Panc1 (cell line): ENCODE data around the gene CABP4. TPM values are rescaled to one million over a fixed set of nuclear protein-coding genes. Genes with fewer than 3 reads are reported as not detected.

Experiments
- ATAC-seq: fragments of 200-7000 bp; cut with Tn5 transposase; 2 replicates; pipeline ENCODE4 v1.9.1; 2020; ENCODE audit warnings: mild to moderate bottlenecking, moderate library complexity
- BruUV-seq: library from RNA; stranded (reverse); fragments of 400-500 nt; replicated peaks from 2 replicates; lab custom pipeline; 2021; lab: Mats Ljungman, UMichigan
- CTCF ChIA-PET: fragments of 300-600 bp; sonication (Branson Sonifier 250); formaldehyde crosslinking; loops from one replicate; lab custom pipeline; 2022; ENCODE audit warnings: antibody characterized with exemption; lab: Charles Lee
- POLR2A ChIA-PET: fragments of 300-600 bp; sonication (Branson Sonifier 250); formaldehyde crosslinking; loops from one replicate; lab custom pipeline; 2022; ENCODE audit warnings: antibody characterized with exemption; lab: Charles Lee
- DNase-seq: peaks from one replicate; pipeline ENCODE4 v3.0.0-alpha.2; 2010; ENCODE audit warnings: low read depth, low spot score
- H3K27ac ChIP-seq: 2 replicates; pipeline ENCODE4 v1.5.1; 2011; ENCODE audit warnings: mild to moderate bottlenecking, low read length, inconsistent platforms
- H3K27me3 ChIP-seq: fragments of 200-500 bp; sonication (Bioruptor generic); 2 replicates; pipeline ENCODE4 v1.6.0; 2014; ENCODE audit warnings: low read length, inconsistent platforms; ENCODE audit not compliant: control insufficient read depth, insufficient read depth
- H3K36me3 ChIP-seq: fragments of 200-500 bp; sonication (Bioruptor generic); 2 replicates; pipeline ENCODE4 v1.5.1; 2014; ENCODE audit warnings: inconsistent platforms, mild to moderate bottlenecking, low read length, moderate library complexity; ENCODE audit not compliant: control insufficient read depth, insufficient read depth
- H3K4me1 ChIP-seq: 2 replicates; pipeline ENCODE4 v1.5.1; 2011; ENCODE audit warnings: inconsistent platforms, mild to moderate bottlenecking, low read length, moderate library complexity; ENCODE audit not compliant: control insufficient read depth, insufficient read depth
- H3K4me3 ChIP-seq, 2 experiments: 2 replicates each; pipeline ENCODE4 v1.5.1; 2011 to 2012; ENCODE audit warnings: low read depth in 2 of 2, low read length in 2 of 2, mild to moderate bottlenecking in 2 of 2, inconsistent platforms in 1 of 2, moderate library complexity in 1 of 2
- H3K9me3 ChIP-seq: fragments of 200-500 bp; sonication (Bioruptor generic); 2 replicates; pipeline ENCODE4 v1.5.1; 2014; ENCODE audit warnings: low read depth, mild to moderate bottlenecking, inconsistent platforms, low read length, moderate library complexity; ENCODE audit not compliant: control insufficient read depth, insufficient read depth
- CTCF ChIP-seq: fragments of 450-650 bp; IDR thresholded peaks from 2 replicates; pipeline ENCODE4 v1.5.1; 2017; ENCODE audit warnings: mild to moderate bottlenecking
- POLR2AphosphoS5 ChIP-seq: IDR thresholded peaks from 2 replicates; pipeline ENCODE4 v1.6.1; 2012; ENCODE audit warnings: mild to moderate bottlenecking, low read depth, low read length, moderate library complexity
- REST ChIP-seq, 2 experiments: IDR thresholded peaks; 2 replicates each; pipeline ENCODE4 v1.6.1; 2011 to 2012; ENCODE audit warnings: low read depth in 2 of 2, control low read depth in 1 of 2, low read length in 1 of 2, mild to moderate bottlenecking in 1 of 2, moderate library complexity in 1 of 2; ENCODE audit not compliant: insufficient read depth in 1 of 2
- SIN3A ChIP-seq: IDR thresholded peaks from 2 replicates; pipeline ENCODE4 v1.6.1; 2012; ENCODE audit warnings: low read depth, mild to moderate bottlenecking, low read length, moderate library complexity, borderline replicate concordance; ENCODE audit not compliant: insufficient read depth
- TCF7L2 ChIP-seq: IDR thresholded peaks from 2 replicates; pipeline ENCODE4 v1.6.1; 2011; ENCODE audit warnings: mild to moderate bottlenecking, low read depth, low read length, inconsistent platforms
- in situ Hi-C: cut with HindIII; loops from 2 replicates; pipeline ENCODE4 v1.10.0; 2016; ENCODE audit warnings: low sequenced_read_pairs, low pct_unique_long_range_greater_than_20kb
- intact Hi-C: fragments of 100-400 bp; cut with micrococcal nuclease; formaldehyde crosslinking; loops from one replicate; pipeline ENCODE4 v1.10.0; 2022; ENCODE audit not compliant: unreplicated experiment
- total RNA-seq: library from RNA; stranded (reverse); gene quantifications from one replicate; pipeline ENCODE4 v1.2.1, GENCODE V29; 2021; ENCODE audit not compliant: unreplicated experiment

The CABP4 gene
- total RNA-seq, 1 experiment from 2014 or later = not detected

GRCh38 chr11:67492069-67492727 lies 37.0 kb downstream of the CABP4 start:
- Histone ChIP-seq H3K36me3 (no peaks in the 10 kb centered on the region), H3K4me1 (no peaks in the 10 kb centered on the region; the same call in 1 of the 2 replicates), H3K27me3 (no peaks in the 10 kb centered on the region), H3K4me3 (no peak overlapping the region), H3K27ac (no peak overlapping the region), H3K9me3 (no peaks in the 10 kb centered on the region)
- POLR2A ChIA-PET = no interaction called here
- CTCF ChIA-PET = no interaction called here
- no TSS peak for BruUV-seq
- in situ Hi-C loops (no loop called here), intact Hi-C loops (no loop called here)
- TF ChIP-seq POLR2AphosphoS5 (peak; percentile 0; the same call in 1 of the 2 replicates), SIN3A (no peak)
- ATAC-seq = no peak
- DNase-seq = no peak

GRCh38 chr11:67492801-67493547 lies 37.8 kb downstream of the CABP4 start:
- Histone ChIP-seq H3K27ac (no peak overlapping the region), H3K4me3 (no peak overlapping the region), H3K4me1 (no peaks in the 10 kb centered on the region; the same call in 1 of the 2 replicates), H3K36me3 (no peaks in the 10 kb centered on the region), H3K9me3 (no peaks in the 10 kb centered on the region), H3K27me3 (no peaks in the 10 kb centered on the region)
- intact Hi-C loops (no loop called here), in situ Hi-C loops (no loop called here)
- CTCF ChIA-PET = no interaction called here
- POLR2A ChIA-PET = no interaction called here
- TF ChIP-seq SIN3A (no peak), POLR2AphosphoS5 (no peak; the same call in 1 of the 2 replicates), TCF7L2 (no peak), CTCF (no peak), REST (IDR thresholded peaks at IDR 0.05; ENCODE audit: insufficient read depth in 1 of 2, low read depth in 2 of 2, low read length in 1 of 2) (no peak)
- no TSS peak for BruUV-seq
- no peak for DNase-seq
- peak; percentile 34 for ATAC-seq
